Activated naive CD8-positive, alpha-beta T cell treated with anti-CD3 and anti-CD28 coated beads, Interleukin-2, amount 10 ng/mL, durations not matched to agents 7 days and 5 days (primary cell): ENCODE data around the gene BANP. TPM values are rescaled to one million over a fixed set of nuclear protein-coding genes. Genes with fewer than 3 reads are reported as not detected.
"Not testable (repeated sequence)": the region's sequence is repeated elsewhere in the genome, so short reads cannot be mapped to it uniquely, and the experiment has no call there.

Experiments
- ATAC-seq: fragments of 150-1000 bp; cut with Tn5 transposase; one replicate; pipeline ENCODE4 v1.10.0; 2021; ENCODE audit warnings: low read depth, moderate library complexity
- POLR2A ChIA-PET: fragments of 350-600 bp; sonication (Branson Sonifier 250); formaldehyde crosslinking; loops from one replicate; lab custom pipeline; 2021; ENCODE audit warnings: antibody characterized with exemption; lab: Charles Lee
- DNase-seq: peaks from one replicate; pipeline ENCODE4 v3.0.0; 2021
- H3K27ac Mint-ChIP-seq: one replicate; pipeline ENCODE4 v1.8.0; 2022; ENCODE audit warnings: mild to moderate bottlenecking, mixed read lengths
- H3K27me3 Mint-ChIP-seq: one replicate; pipeline ENCODE4 v1.8.0; 2022; ENCODE audit warnings: mild to moderate bottlenecking, moderate library complexity, mixed read lengths
- H3K36me3 Mint-ChIP-seq: one replicate; pipeline ENCODE4 v1.8.0; 2021; ENCODE audit warnings: mild to moderate bottlenecking, mixed read lengths
- H3K4me1 Mint-ChIP-seq: one replicate; pipeline ENCODE4 v1.8.0; 2021; ENCODE audit warnings: mixed read lengths
- H3K4me3 Mint-ChIP-seq: one replicate; pipeline ENCODE4 v1.8.0; 2022; ENCODE audit warnings: mild to moderate bottlenecking, moderate library complexity, mixed read lengths
- H3K9me3 Mint-ChIP-seq: one replicate; pipeline ENCODE4 v1.8.0; 2021; ENCODE audit warnings: mixed read lengths
- total RNA-seq, 2 experiments: library from RNA; stranded (reverse); gene quantifications; one replicate each; pipeline ENCODE4 v1.2.3, GENCODE V29; 2021

Gene BANP
- total RNA-seq, 2 experiments from 2014 or later, result 50.2 to 55.1 TPM

DNA sequence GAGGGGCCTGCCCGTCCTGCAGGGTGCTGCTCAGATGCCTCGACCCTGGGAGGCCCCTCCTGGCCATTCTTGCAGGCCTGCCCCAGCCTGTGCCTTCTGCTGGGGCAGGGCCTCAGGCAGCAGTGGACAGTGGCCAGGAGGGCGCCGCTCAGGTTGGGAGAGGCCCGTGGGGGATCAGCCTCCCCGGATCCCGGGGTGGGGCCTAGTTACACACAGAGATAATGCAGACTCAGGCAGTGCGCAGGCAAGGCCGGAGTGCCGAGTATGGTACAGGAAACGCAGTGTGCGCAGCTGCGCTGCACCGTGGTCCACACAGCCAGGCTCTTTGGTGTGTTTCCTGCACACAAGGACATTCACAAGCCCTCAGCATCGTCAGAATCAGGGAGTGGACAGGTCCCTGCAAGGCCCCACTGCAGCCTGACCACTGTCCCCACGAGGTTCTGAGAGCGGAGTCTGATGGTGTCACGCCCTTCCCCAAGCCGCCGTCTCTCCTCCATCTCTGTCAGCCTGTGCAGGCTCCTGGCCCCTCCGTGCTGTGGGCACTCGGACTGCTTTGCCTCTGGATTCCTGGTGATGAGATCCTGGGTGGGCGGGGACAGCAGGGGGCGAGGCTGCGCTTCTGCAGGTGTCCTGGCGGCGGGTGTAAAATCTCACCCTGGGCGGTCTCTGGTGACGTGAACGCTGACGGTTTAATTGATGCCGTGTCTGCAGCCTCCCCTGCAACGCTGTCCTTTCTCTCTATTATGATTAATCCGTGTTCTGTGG, 141.7 kb downstream of the BANP start:
- H3K9me3 Mint-ChIP-seq, H3K36me3 Mint-ChIP-seq, ATAC-seq, POLR2A ChIA-PET, DNase-seq, H3K27ac Mint-ChIP-seq, H3K4me1 Mint-ChIP-seq, H3K4me3 Mint-ChIP-seq, H3K27me3 Mint-ChIP-seq: not testable (repeated sequence)

DNA sequence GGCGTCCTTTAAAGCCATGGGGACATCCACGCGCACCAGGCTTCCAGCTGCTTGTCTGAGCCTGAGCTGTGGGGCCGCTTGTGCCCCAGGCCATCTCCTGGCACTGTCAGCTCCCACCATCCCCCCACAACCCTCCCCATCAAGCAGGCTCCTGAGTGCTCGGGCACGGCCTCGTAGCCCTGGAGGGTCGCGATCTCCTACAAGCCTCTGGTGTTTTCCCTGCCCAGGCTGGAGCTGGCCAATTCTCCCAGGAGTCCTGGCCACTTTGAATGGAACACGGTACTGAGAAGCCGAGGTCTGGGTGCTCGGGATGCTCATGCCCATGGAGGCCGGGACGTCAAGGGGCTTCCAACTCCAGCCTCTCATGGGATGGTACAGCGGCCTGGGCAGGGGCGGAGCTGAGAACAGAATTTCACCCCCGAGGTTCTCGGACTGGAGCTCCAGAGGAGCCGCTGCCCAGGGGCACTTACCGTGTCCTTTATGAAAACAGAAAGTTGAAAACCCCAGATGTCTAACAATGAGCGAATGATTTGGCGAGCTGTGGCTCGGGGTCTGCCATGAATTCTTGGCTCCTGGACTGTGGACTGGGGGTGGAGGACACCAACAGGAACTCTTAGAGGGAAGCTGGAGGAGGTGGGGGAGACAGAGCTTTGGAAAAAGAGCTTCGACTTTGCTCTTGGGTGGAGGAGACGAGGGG, 142.5 kb downstream of the BANP start:
- H3K27me3 Mint-ChIP-seq, H3K4me1 Mint-ChIP-seq, DNase-seq, ATAC-seq, H3K36me3 Mint-ChIP-seq, POLR2A ChIA-PET, H3K4me3 Mint-ChIP-seq, H3K27ac Mint-ChIP-seq: not testable (repeated sequence)
- H3K9me3 Mint-ChIP-seq, result peaks cover 13% of the 10 kb centered on the region

DNA sequence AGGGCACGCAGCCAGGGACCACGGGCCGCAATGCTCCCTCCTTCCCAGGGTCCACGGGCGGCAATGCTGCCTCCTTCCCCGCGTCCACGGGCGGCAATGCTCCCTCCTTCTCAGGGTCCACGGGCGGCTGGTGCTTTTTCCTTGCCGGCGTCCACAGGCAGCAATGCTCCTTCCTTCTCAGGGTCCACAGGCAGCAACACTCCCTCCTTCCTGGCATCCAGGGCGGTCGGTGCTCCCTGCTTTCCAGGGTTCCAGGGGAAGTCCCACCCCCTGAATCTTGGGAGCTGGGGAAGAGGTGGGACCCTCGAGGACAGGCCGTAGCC, 143.0 kb downstream of the BANP start:
- DNase-seq, H3K27ac Mint-ChIP-seq, ATAC-seq, H3K27me3 Mint-ChIP-seq, H3K4me3 Mint-ChIP-seq, POLR2A ChIA-PET, H3K36me3 Mint-ChIP-seq, H3K4me1 Mint-ChIP-seq: not testable (repeated sequence)
- H3K9me3 Mint-ChIP-seq, result peaks cover 13% of the 10 kb centered on the region

DNA sequence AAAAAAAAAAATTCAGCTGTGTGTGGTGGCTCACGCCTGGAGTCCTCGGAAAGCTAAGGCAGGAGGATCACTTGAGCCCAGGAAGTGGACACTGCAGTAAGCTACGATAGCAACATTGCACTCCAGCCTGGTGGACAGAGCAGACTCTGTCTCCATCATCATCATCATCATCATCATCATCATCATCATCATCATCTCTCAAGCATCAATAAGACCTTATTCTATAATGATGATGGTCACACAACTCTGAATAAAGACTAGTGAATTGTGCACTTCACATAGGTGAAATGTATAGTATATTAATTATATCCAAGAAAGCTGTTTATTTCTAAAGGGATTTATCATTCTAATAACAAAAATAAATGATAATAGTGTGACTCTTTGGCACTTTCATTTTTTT, 143.7 kb downstream of the BANP start:
- not testable (repeated sequence) for H3K27ac Mint-ChIP-seq, ATAC-seq

DNA sequence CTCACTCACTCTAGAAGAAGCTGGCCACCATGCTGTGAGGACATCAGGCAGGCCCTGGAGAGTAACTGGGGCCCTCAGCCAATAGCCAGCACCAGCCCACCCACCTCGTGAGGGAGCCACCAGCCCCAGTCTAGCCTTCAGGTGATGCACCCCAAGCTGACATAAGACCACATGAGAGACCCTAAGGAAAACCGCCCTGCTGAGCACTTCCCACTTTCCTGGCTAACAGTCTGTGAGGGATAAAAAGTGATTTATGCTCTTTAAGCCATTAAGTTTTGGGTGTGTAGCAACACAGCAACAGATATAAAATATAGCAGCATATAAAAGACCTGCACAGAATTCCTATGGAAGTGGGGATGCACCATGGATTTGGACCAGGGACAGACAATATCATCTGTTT, 145.4 kb downstream of the BANP start:
- H3K27ac Mint-ChIP-seq, ATAC-seq, POLR2A ChIA-PET, H3K27me3 Mint-ChIP-seq, H3K4me3 Mint-ChIP-seq, H3K4me1 Mint-ChIP-seq, H3K36me3 Mint-ChIP-seq, DNase-seq: not testable (repeated sequence)
- peaks cover 13% of the 10 kb centered on the region for H3K9me3 Mint-ChIP-seq

More for the DNA sequence above, 143.7 kb downstream of the BANP start:
- H3K4me3 Mint-ChIP-seq, H3K36me3 Mint-ChIP-seq, H3K27me3 Mint-ChIP-seq, DNase-seq, POLR2A ChIA-PET, H3K4me1 Mint-ChIP-seq: not testable (repeated sequence)
- H3K9me3 Mint-ChIP-seq, result peaks cover 13% of the 10 kb centered on the region

DNA sequence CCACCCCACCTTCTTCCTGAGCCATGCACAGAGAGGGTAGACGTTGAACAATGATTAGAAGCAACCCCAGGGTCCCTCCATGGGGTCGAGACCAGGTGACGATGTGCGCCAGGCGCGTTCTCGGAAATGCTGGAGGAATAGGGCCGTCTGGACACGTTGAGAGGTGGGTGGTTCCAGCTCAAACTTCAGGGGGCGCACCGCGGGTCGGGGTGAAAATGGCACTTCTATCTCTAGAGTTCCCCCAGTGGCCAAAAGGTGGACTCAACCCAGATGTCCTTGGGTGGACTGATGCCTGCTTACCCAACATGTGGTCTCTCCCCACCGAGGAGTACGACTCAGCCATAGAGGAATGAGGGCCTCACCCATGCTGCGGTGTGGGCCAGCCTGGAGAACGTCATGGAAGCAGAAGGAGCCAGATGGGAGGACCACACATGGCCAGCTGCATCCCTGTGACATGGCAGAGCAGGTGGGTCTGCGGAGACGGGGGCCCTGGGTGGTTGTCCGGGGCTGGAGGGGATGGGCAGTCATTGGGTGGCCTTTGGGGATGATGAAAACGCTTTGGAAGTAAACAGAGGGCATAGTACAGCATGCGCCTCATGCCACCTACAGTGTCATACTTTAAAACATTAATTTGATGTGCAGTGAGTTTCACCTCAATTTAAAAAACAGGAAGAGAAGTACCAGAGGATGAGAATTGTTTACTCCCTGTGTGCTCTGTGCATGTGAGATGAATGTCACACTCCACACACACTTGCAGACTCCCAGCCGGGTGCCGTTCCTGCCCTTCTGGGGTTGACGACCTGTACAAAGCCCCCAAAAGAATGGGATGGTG, 147.7 kb downstream of the BANP start:
- Mint-ChIP-seq H3K9me3 (peaks cover 13% of the 10 kb centered on the region), H3K27me3 (peaks cover 12% of the 10 kb centered on the region)
- ATAC-seq, H3K36me3 Mint-ChIP-seq, POLR2A ChIA-PET, H3K27ac Mint-ChIP-seq, H3K4me1 Mint-ChIP-seq, DNase-seq, H3K4me3 Mint-ChIP-seq: not testable (repeated sequence)

DNA sequence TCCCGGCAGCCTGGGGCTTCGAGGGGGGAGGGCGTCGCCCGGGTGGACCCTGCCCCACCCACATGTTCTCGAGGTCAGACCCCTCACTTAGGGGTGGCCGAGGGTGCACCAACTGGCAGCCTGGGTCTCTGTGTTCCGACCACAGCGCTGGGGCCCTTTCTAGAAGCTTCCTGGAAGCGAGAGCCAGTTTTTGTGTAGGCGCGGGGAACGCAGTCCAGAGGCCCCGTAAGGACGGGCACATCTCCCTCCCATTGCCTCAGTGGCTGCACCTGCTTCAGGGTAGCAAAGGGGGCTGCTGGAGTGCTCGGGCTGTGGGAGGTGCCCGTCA, 148.3 kb downstream of the BANP start:
- no peak for DNase-seq
- no peak overlapping the region for H3K27ac Mint-ChIP-seq
- POLR2A ChIA-PET, result no interaction called here
- peaks cover 12% of the 10 kb centered on the region for H3K27me3 Mint-ChIP-seq
- H3K4me3 Mint-ChIP-seq, result no peak overlapping the region
- no peaks in the 10 kb centered on the region for H3K4me1 Mint-ChIP-seq
- no peaks in the 10 kb centered on the region for H3K36me3 Mint-ChIP-seq
- no peak for ATAC-seq
- H3K9me3 Mint-ChIP-seq, result peaks cover 13% of the 10 kb centered on the region

DNA sequence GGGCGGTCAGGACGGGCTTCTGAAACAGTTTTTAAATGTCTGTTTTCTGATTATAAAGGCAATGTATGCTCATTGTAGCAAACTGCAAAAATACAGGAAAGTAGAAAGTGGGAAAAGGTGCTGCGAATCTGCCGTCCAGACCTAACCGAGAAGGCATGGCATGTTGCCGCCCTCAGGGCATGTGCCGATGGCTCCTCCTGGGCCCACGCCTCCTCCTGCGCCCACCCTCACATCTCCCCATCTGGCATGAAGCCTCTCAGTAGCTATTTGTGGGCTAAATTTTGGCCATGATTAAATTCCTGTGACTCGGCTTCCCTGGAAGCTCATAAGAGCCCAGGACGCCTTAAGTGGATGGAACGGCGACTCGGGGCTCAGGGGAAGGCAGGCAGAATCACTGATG, 148.7 kb downstream of the BANP start:
- H3K4me1 Mint-ChIP-seq, POLR2A ChIA-PET, H3K4me3 Mint-ChIP-seq, ATAC-seq, H3K36me3 Mint-ChIP-seq, DNase-seq, H3K27ac Mint-ChIP-seq: not testable (repeated sequence)
- Mint-ChIP-seq H3K9me3 (peaks cover 11% of the 10 kb centered on the region), H3K27me3 (peaks cover 12% of the 10 kb centered on the region)

DNA sequence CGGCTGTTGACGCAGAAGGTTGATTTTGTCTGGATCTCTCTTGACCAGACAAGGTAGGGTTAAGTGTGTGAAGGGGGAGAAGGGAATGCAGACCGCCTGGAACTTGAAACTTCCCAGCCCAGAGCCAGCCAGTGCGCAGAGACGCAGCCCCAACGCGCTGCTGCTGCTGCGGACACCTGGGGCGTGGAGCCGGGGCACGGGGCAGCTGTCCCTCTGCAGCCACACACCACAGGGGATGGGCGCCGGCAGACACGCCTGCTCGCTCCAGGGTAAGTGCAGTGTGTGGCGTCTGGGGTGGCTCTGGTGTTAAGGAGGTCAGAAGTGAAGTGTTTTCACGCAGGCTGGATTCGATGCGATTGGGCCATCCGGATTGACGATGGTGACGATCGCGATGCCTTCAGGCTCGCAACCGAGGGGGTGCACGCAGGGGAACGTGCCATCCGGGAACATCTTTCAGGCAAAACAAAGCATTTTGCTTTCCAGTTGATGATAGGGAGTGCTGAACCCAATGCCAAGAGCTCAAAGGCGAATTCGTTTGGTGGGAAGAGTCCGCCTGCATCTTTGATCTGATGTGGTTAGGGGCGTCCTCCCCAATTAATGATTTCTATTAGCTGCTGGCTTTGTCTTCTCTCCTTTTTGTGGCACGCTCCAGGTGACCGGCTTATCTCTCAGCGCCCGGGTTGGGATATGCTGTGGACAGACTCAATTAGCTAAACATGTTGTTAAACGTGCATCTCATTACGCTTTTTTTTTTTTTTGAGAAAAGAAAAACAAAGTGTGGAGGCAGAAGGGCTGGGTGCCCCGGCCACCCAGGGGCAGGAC, 149.8 kb downstream of the BANP start:
- POLR2A ChIA-PET, ATAC-seq, H3K9me3 Mint-ChIP-seq, H3K36me3 Mint-ChIP-seq, H3K4me3 Mint-ChIP-seq, H3K4me1 Mint-ChIP-seq, DNase-seq, H3K27ac Mint-ChIP-seq: not testable (repeated sequence)
- H3K27me3 Mint-ChIP-seq, result peaks cover 12% of the 10 kb centered on the region

DNA sequence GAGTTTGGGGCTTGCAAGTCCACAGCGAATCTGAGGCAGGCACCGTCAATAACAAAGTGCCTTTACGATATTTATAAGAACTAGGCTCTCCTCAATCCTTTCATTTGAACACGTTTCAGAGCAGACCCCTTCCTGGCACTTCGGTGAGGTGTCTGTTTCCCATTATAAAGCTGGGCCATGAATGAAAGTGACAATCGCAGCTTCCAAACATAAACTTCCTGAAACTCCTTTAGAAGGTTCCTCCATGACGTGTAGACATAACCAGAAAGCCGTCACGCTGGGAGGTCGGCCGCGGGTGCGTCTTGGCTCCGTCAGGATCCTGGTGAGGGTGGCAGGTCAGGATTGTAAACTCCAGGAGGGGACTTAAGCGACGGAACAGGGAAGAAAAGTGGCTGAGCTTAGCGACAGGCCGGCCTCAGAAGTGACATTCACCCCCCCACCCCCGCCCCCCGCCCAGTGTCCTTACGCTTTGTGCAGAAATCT, 150.4 kb downstream of the BANP start:
- H3K27me3 Mint-ChIP-seq, result peaks cover 12% of the 10 kb centered on the region
- H3K4me1 Mint-ChIP-seq, H3K9me3 Mint-ChIP-seq, ATAC-seq, H3K36me3 Mint-ChIP-seq, H3K27ac Mint-ChIP-seq, H3K4me3 Mint-ChIP-seq, DNase-seq, POLR2A ChIA-PET: not testable (repeated sequence)

DNA sequence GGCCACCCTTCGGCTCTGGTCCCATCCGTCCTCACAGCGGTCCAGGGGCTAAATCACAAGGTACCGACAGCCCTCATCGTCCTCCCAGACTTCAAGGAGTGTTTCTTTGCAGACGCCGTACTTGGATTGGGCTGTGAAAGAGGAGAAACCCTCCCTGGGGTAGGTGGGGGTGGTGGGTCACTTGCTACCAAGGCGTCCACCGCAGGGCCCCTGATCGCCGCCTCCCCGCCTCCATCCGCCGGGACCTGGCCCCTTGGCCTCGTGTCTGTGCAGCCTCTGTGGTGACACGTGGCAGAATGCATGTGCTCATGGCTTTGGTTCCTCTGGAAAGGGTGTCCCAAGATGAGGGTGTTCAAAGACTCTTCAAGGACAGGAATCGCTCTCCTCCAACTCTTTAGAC, 151.4 kb downstream of the BANP start:
- POLR2A ChIA-PET, result no interaction called here
- Mint-ChIP-seq H3K4me1 (no peaks in the 10 kb centered on the region), H3K27me3 (peaks cover 12% of the 10 kb centered on the region), H3K36me3 (no peaks in the 10 kb centered on the region), H3K4me3 (no peak overlapping the region), H3K27ac (no peak overlapping the region), H3K9me3 (peaks cover 3% of the 10 kb centered on the region)
- ATAC-seq (no peak), DNase-seq (no peak)

DNA sequence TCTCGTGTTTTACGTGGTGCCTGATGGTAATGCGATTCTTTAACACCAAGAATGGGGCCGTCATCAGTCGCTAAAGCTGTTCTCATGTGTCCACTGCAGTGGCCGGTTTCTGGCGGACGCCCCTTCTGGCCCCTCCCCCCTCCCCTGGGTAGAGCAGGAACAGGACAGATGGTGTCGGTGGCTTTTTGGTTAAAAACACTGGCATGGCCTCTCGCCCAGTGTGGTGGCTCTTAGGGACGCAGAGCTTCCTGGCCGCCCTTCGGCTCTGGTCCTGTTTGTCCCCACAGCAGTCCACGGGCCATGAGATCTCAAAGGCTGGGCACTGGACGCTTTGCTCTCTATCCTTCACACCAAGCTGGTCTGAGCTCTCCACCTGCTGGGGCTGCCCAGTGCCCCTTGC, 151.8 kb downstream of the BANP start:
- no peak overlapping the region for H3K27ac Mint-ChIP-seq
- no peak for ATAC-seq

More for the DNA sequence above, 151.8 kb downstream of the BANP start:
- H3K4me1 Mint-ChIP-seq, result no peaks in the 10 kb centered on the region
- peaks cover 3% of the 10 kb centered on the region for H3K9me3 Mint-ChIP-seq
- H3K27me3 Mint-ChIP-seq, result peaks cover 10% of the 10 kb centered on the region
- POLR2A ChIA-PET, result no interaction called here
- no peaks in the 10 kb centered on the region for H3K36me3 Mint-ChIP-seq
- DNase-seq, result no peak
- H3K4me3 Mint-ChIP-seq, result no peak overlapping the region
